VCaP (cell line): ENCODE data around the gene FAM117B.
A peak's percentile ranks its signal among the peaks of the same experiment; 100 is the strongest.

Experiments used
- H3K27ac ChIP-seq: fragments of 450-650 bp; 2 replicates; pipeline ENCODE4 v1.5.1; 2017
- TF ChIP-seq, protein P1 (sequence below): fragments of 450-650 bp; conservative IDR thresholded peaks from 2 replicates; pipeline ENCODE4 v1.5.1; 2017; ENCODE audit warnings: mild to moderate bottlenecking, moderate library complexity

Gene FAM117B

GRCh38 chr2:202750763-202751427 lies 116.1 kb downstream of the FAM117B start:
- H3K27ac ChIP-seq = no peak overlapping the region

DNA sequence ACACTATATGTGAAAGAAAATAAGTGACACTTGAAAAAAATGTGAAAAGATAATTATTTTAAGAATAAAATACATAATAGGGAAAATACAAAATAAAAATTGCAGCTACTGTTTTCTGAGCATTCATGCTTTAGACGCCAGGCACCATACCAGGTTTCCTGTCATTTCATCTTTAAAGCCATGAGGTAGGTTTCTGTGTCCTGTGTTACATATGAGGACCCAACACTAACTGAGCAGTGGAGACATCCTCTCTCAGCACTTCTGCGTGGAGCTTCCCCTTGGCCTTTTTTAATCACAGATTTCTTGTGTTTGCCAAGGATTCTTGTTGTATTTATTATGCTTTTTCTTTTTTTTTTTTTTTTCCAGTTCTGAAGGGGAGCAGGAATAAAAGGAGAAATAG lies 117.3 kb downstream of the FAM117B start:
- H3K27ac ChIP-seq = no peak overlapping the region
- TF ChIP-seq, protein P1, sequence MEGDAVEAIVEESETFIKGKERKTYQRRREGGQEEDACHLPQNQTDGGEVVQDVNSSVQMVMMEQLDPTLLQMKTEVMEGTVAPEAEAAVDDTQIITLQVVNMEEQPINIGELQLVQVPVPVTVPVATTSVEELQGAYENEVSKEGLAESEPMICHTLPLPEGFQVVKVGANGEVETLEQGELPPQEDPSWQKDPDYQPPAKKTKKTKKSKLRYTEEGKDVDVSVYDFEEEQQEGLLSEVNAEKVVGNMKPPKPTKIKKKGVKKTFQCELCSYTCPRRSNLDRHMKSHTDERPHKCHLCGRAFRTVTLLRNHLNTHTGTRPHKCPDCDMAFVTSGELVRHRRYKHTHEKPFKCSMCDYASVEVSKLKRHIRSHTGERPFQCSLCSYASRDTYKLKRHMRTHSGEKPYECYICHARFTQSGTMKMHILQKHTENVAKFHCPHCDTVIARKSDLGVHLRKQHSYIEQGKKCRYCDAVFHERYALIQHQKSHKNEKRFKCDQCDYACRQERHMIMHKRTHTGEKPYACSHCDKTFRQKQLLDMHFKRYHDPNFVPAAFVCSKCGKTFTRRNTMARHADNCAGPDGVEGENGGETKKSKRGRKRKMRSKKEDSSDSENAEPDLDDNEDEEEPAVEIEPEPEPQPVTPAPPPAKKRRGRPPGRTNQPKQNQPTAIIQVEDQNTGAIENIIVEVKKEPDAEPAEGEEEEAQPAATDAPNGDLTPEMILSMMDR = no peak

More at GRCh38 chr2:202750763-202751427, 116.1 kb downstream of the FAM117B start:
- TF ChIP-seq, protein P1 = no peak

- no peak overlapping the region for H3K27ac ChIP-seq
- TF ChIP-seq, protein P1 = no peak
Observed at GRCh38 chr2:202754936-202755335, 120.2 kb downstream of the FAM117B start.

- TF ChIP-seq, protein P1 = no peak
Observed at GRCh38 chr2:202756598-202756997, 121.8 kb downstream of the FAM117B start.

GRCh38 chr2:202757339-202757738 lies 122.6 kb downstream of the FAM117B start:
- TF ChIP-seq, protein P1 = no peak
- peak overlapping the region; percentile 67 for H3K27ac ChIP-seq

More at GRCh38 chr2:202756598-202756997, 121.8 kb downstream of the FAM117B start:
- H3K27ac ChIP-seq = peak overlapping the region; percentile 67

DNA sequence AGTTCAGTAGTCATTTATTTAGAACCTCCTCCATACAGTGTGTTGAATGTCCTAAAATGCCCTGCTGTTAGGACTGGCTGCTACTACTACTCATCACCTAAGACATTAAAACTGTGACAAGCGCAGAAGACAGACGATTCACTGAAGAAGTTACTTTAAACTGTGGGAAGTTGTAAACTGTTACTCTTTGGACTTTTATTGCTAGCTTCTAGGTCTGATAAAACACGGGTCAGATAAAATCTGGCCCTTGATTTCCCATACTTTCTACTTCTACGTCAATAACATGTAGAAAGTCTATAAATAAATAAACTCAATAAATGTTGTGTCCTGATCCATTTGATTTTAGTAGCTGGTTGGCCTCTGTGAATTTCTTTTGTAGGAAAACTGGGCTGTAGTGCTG lies 123.4 kb downstream of the FAM117B start:
- peak overlapping the region; percentile 67 for H3K27ac ChIP-seq
- TF ChIP-seq, protein P1 = no peak

DNA sequence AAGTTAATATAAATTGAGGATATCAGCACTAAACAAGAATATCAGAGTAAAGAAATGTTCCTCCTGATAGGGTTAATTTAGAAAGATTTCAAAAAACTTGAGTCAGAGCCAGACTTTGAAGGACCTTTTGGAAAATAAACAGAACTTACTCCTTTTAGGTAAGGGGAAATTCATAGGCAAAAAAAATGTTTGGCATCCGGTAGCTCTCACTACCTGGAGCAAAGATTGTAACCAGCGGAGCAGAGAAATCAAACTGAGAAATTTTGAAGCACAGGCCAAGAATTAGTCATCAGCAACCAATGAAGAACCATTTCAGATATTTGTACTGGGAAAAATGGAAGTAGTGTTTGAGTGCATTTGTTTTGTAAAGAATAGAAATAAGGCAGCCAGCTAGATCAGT lies 123.8 kb downstream of the FAM117B start:
- H3K27ac ChIP-seq = peak overlapping the region; percentile 67
- TF ChIP-seq, protein P1 = no peak
